GM21529 (cell line): Measurements from ENCODE around the gene TENM4.
"Not testable (repeated sequence)": the region's sequence is repeated elsewhere in the genome, so short reads cannot be mapped to it uniquely, and the experiment has no call there.

ENCODE experiments used
- ATAC-seq: cut with Tn5 transposase; IDR thresholded peaks from one replicate; pipeline ENCODE4 v1.9.1; 2021; ENCODE audit not compliant: unreplicated experiment

The TENM4 gene

DNA sequence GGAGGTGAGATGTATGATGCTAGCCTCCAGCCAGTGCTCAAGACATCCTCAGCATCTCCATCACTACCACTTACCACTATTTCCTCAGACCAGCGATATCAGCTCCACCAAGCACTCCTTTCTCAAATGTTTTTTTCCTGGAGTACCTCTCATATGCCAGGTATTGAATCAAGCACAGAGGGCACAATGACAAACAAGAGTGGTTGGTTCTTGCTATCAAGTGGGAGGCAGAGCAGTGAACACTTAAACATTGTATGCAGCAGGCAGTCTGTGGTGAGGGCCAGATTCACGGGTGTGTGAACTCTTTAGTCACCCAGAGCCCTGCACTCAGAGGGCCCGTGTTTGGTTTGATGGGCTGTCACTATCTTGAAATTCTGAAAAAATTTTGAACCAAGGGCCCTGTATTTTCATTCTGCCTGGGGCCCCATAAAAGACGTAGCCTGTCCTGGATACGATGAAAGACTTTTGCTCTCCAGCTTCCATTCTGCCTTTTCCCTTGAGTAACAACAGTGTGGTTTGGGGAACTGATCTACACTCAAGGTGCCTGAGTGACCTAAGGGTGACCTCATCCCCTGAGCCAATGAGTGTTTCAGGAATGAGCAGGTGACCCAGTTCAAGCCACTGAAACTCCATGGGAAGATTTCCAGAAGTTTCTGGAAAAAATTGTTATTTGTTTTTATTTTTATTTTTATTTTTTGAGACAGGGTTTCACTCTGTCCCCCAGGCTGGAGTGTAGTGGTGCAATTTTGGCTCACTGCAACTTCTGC lies 517.8 kb downstream of the TENM4 start:
- ATAC-seq = no peak

DNA sequence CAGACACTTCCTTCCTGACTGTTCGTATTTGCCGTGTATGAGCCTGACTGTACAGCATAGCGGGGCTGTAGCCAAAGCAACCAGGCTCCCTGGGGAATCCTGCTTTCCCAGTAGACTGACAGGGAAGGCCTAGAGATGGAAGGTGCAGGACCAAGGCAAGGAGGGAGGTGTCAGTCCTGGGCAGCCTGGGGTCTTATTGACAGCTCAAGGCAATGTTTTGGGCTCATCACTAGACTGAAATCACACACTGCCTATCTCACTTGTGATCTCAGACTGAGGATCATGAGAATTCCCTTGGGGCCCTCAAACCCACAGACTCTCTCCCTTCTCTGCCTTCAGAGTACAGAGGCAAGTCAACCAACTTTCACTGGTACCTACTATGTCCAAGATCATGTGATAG lies 519.3 kb downstream of the TENM4 start:
- no peak for ATAC-seq

DNA sequence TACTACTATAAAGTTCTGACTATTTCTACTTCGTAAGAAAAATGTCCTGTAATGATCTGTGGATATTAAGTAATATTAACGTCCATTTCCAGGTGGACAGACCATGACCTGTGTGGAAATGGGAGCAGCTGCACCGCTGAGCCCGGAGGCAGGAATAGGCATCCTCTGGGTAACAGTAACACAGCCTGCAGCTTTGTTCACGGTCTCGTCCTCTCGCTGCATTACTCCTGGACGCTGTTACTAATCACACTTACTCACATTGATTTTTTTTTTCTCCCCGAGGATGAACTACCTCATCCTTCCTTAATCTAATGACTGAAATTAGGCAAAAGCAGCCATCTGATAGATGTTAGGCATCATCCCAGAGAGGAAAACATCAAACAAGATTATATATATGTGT lies 520.5 kb downstream of the TENM4 start:
- ATAC-seq = no peak

DNA sequence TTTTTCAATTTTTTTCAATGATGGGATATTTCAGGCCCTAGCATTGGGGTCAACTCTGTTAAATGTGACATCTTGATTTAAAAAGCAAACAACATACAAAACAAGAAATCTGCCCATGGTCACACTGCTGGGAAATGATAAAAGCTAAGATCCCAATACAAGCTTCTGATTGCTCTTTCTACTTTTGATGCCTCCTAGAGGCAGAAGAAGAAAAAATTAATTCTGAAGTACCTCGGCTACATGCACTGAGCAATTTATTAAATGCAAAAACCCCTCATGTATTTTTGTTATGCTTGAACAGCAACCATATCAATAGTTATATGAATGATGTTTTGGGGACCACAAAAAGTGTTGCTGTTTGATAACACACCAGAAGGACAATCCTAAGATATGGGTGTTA lies 524.1 kb downstream of the TENM4 start:
- ATAC-seq = no peak

DNA sequence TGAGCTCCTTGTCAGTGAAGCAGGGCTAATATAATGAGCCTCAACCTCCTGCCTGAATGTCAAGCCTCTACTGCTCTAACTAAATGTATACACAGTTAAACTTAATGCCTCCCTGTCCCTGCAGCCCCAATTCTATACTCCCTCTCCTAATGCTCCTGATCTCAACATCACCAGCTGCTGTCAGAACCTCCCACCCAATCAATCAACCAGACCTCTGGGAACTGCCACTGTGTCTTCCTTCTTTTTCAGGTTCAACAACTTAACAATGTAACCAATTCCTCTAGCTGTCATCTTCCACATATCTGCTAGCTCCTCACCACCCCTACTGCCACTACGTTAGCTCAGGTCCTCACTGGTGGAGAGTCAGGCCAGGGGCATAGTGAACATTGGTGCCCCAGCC lies 526.3 kb downstream of the TENM4 start:
- no peak for ATAC-seq

DNA sequence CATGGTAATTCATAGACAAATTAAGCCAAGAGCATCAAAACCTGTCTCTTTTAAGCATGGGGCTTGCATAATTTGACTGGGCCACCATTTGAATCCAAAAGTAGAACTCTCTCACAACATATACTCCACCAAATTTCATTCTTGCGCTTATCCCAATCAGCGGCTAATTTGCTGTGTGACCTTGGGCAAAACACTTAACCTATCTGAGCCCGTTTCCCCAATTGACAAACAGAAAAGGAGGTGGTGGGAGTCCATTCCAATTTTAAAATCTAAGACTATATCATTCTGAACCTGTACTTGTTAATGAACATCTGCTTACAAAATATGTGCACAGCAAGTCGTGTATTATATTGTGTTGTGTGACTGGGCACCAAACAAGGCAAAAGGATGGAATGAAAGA lies 528.1 kb downstream of the TENM4 start:
- ATAC-seq = no peak

DNA sequence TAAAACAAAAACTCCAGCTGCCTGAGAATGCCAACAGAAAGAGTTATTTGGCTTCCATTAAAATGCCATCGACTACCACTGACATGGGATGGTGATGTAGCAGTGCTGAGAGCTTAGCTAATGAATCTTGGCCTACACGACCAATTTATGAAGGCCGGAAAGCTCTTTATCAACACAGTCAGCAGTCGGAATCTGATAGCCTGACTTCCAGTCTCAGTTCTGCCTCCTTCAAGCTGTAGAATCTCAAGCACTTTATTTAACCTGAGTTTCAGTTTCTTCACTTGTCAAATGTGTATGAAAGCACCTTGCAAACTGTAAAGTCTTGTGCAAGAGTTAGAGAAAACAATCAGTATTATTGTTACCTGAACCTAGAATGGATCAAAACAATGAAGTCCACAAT lies 530.5 kb downstream of the TENM4 start:
- no peak for ATAC-seq

DNA sequence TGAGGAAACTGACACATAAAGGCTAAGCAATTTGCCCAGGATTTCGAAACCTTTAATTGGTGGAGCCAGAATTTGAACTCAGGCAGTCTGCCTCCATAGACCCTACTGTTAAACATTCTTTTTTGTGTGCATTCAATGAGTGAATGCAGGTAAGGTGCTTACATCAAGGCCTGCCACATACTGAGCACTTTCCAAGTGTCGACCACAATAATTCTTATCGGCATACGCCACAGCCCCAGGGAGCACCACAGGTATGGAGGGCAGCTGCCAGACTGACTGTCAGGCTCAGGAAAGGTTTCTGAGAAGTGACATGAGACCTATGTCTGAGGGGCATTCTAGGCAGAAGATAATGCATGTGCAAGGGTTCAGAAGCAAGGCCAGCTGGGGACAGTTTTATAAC lies 531.4 kb downstream of the TENM4 start:
- no peak for ATAC-seq

DNA sequence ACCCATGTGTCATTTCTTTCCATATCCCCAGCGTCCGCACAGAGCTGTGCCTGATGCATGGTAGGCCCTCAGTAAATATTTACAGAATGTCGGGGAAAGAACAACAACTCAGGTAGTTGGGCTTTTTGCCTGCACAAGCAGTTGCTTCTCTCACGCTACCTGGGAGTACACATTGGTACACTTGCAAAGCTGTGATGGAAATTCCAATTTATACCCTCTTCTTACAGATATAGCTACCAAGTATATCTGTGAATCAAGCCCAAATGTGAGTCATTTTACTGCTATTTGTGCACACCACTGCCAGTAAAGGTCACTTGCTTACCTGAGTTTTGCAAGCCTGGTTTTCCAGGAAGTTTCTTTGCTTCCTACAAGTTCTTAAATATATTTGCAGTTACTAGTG lies 533.2 kb downstream of the TENM4 start:
- ATAC-seq = no peak

DNA sequence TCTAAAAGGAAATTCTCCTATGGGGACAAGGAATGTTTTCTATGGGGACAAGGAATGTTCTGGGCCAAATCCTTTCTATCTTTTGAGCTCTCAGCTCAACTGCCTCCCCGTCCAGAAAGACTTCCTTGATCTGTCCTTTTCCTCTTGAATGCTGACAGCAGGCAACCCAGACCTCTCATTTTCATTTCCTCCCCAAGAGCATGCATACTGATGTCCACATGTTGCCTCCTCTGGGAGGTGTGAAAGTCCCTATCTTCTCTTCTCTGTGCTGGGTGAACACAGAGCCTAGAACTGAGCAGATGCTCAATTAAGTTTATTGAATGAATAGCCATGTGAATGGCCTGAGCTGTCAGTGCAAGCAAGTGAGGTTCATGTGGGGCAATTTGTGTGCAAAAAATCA lies 534.3 kb downstream of the TENM4 start:
- ATAC-seq = no peak

DNA sequence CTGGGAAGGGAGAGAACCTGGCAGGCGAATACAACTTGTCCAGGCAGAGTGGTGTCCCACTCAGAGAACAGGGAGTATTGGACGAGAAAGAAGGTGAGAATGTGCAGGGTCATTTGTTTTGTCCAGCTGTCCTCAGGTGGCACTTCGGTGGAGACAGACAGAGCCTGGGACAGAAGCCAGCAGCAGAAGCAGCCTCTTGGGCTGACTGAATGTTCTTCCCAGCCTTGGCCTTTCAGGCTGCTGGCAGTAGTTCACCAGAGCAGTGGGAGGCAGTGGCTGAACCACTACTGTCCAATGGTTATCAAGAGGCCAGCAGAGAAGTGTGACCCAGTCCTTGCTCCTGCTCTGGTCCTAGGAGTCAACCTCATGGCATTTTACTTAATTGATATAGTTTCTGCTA lies 535.1 kb downstream of the TENM4 start:
- ATAC-seq = no peak

DNA sequence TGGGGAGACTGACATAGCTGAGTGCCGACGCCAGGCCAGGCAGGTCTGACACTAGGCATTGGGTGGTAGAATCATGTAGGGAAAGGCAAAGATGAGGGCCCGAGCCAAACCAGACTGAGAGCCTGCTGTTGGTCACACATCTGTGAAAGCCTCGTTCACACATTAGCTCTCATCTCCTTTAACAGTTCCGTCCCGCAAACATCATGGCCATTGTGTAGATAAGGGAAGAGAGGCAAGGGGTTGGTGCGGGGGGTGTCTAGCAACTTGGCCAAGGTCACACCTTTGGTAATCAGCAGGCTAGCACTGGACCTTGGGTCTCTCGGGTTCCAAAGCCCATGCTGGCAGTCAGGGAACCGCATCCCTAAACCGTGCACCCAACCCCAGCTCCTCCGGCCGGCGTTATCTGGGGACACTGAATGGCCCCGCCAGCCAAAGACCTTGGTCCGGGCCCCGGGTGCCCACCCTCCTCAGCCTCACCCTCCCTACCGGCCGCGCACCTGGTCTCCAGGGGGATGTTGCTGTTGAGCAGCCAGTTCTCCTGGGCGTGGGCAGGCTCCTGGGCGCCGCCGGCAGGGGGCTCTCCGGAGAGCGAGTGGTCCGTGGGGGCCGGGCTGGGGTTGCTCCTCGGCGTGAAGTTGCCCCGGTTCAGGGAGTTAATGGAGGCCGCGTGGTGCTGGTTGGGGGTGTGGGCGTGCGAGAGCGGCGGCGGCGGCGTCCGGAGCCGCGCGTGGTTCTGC lies 537.9 kb downstream of the TENM4 start:
- ATAC-seq = no peak

DNA sequence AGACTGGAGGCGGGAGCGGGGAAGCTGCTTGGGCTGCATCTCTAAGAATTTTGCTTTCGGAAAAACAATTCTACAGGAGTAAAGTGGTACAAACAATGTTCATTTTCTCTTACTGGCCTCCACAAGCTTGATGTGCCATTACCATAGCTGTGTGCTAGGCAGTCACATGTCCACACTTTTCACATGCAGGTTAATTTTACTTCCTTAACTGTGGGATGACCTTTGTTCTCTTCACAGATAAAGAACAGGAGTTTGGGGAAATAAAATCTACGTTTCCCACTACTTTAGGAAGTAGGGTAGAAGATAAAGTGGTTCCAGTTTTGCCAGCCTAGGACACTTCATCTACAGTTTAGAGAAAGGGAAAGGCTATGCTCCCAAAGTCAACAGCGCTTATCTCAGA lies 539.0 kb downstream of the TENM4 start:
- no peak for ATAC-seq

DNA sequence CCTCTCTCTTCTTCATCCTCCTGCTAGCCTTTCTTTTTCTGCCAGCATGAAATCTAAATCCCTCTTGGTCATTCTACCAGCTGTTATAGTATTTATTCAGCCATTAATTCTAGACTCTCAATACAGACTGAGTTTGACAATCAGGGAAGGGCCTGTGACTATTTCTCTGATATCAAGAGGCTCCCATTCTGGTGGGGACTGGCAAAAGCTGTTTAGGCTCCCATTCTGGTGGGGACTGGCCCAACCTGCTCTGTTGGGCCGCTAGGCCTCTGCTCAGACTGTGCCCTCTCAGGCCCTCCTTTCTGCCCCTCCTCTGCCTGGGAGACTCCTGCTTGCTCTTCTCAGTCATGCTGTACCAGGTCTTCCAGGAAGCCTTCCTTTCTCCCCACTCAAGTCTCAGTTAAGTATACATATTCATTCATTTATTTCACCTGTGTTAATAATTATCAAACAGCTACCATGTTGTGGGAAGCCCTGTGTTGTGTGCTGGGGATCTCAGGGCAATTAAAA lies 542.5 kb downstream of the TENM4 start:
- ATAC-seq = no peak

DNA sequence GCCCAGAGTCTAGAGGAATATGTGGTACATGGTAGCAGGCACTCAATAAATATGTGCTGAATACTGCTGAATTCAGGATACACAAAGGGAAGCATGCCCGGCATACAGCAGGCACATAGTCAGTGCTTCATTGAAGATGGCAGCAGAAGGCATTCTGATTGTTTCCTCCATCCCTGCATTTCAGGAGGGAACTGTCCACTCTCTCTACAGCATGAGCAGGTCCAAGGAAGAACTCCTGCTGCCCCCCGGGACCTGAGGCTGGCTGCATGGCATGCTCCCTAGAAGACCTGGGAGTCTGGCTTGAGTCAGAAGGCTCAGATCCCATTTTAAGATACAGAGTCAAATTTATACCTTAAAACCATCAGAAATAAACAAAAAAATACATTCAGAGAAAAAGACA lies 546.8 kb downstream of the TENM4 start:
- no peak for ATAC-seq

DNA sequence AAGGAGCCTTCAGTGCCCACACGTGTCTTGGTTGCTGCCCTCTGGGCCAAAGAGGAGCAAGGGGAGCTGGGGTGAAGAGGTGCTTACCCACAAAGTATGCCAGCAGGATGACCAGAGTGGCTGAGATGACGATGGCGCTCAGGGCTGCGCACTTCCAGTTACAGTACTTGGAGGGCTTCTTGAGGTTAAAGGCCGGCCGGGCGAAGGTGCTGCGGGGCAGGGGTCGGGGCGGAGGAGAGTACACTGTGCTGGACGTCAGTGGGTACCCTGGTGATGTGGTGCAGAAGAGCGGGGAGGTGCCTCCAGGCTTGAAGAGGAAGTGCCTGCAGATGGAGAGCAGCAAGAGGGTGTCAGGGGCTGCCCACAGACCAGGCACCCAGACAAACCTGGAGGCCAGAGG lies 551.1 kb downstream of the TENM4 start:
- ATAC-seq = no peak

DNA sequence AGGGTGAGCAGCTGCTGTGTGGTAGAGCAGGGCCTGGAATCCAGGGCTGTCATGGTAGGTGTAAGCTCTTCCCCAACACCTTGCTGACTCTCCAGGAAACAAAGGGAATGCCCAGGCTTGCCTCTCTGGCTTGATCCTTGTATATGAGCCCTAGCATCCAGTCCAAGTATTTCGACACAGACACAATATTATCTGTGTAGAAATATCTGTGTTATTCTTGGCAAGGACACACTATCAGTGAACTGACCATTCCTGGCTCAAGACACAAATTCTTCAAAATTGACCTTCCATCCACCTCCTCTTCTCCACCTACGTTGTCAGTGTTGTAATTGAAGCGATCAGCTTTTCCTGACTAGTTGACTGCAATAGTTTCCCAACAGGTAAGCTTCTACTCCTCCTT lies 554.2 kb downstream of the TENM4 start:
- ATAC-seq = no peak

DNA sequence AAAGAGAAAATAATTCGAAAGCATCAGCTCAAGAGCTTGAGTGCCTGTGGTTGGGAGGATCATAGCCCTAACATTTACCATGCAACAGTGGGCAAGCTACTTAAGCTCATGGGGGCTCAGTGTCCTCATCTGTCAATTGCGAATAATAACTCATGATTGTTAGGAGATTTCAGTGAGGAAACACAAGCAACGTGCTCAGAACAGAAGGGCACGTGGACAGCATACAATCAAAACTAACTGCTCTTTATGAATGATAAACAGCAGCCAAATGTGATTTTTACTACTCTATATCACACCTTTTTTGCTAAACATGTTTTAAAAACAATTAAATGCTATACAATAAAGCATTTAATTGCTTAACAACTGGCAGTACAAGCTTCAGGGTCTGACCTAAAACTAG lies 556.1 kb downstream of the TENM4 start:
- ATAC-seq = no peak

DNA sequence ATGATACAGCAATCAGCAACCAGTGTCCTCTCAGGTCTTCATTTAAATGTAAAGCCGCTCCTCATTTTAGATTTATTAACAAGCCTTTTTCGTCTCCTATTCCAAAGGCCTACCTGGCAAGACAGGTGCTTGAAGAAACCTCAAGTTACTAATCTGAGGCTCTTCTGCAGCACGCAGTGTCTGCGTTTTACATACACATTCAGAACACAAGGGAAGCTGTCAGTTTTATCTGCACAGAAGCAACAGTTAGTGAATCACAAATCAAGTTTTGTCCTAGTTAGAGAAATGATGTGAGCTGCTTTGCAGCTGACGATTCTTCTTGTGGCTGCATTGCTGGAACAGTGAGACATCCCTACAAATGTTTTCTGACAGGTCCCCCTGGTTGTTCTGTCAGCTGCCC lies 557.3 kb downstream of the TENM4 start:
- ATAC-seq = no peak

DNA sequence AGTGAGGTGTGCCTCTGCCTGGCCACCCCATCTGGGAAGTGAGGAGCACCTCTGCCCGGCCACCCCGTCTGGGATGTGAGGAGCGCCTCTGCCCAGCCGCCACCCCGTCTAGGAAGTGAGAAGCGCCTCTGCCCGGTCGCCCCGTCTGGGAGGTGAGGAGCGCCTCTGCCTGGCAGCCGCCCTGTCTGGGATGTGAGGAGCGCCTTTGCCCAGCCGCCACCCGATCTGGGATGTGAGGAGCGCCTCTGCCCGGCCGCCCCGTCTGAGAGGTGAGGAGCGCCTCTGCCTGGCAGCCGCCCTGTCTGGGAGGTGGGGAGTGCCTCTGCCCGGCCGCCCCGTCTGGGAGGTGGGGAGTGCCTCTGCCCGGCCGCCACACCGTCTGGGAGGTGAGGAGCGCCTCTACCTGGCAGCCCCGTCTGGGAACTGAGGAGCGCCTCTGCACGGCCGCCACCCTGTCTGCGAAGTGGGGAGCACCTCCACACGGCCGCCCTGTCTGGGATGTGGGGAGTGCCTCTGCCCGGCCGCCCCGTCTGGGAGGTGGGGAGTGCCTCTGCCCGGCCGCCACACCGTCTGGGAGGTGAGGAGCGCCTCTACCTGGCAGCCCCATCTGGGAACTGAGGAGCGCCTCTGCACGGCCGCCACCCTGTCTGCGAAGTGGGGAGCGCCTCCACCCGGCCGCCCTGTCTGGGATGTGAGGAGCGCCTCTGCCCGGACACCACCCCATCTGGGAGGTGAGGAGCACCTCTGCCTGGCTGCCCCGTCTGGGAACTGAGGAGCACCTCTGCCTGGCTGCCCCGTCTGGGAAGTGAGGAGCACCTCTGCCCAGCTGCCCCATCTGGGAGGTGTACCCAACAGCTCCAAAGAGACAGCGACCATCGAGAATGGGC lies 561.5 kb downstream of the TENM4 start:
- ATAC-seq = not testable (repeated sequence)

DNA sequence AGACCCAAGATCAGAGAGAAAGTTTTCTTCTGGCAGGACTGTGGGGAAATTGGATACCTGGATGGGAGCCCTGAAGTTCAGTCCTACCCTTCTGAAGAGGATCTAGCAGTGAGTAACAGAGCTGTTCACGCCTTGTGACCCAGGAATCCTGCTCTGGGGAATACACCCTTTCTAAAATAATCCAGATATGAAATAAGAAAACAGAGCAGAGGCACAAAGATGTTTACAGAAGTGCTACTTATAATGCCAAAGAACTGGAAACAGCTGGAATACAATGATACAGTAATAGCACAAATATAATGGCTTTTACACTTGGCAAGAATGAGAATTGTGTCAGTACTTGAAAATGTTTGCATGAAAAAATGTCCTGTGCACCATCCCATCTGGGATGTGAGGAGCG lies 562.2 kb downstream of the TENM4 start:
- ATAC-seq = no peak

DNA sequence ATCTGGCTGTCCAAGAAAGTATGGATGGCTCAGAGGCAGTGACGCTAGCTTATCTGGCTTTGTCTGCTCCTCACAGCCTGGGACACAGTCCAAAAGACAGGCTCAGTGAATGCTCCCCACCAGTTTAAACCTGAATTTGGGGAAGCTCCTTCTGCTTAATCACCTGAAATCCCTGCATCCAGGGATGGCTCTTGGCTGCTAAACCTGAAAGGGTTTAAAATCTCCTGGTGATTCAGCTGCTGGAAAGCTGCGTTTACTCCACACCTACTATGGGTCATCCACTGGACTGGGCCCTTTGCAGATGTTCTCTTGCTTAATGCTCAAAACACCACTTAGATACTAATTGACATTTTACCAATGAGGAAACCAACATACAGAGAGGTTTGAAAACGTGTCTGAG lies 564.2 kb downstream of the TENM4 start:
- no peak for ATAC-seq
